Pulmonary artery endothelial cell (primary cell): Measurements from ENCODE around the gene CTRB1. TPM values are rescaled to one million over a fixed set of nuclear protein-coding genes. Genes with fewer than 3 reads are reported as not detected.
"Not testable (repeated sequence)": the region's sequence is repeated elsewhere in the genome, so short reads cannot be mapped to it uniquely, and the experiment has no call there.

Source experiments
- DNase-seq: peaks from one replicate; pipeline ENCODE4 v3.0.0-alpha.2; 2011; ENCODE audit warnings: low read depth, low spot score
- total RNA-seq: library from RNA; depleted of rRNA; stranded (reverse); fragments of >200 nt; gene quantifications from 2 replicates; pipeline ENCODE4 v1.2.3, GENCODE V29; 2014

CTRB1 gene
- total RNA-seq, 1 donor from 2014 or later, result not detected

DNA sequence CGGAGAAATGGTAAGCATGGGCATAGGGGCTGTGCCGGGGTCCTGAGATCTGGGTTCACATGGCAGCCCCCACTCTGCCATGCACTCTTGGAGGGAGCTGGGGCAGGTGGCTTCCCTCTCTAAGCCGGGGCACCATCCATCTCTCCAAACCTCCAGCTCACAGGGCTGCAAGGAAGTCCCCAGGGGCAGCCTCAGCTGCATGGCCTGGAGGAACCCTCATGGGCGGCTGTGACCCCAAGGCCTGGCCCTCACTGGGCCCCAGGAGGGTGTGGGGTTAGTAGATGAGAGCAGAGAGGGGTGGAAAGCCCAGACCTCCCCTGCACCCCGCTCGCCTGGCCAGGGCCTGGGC is 14.4 kb upstream of the CTRB1 start:
- DNase-seq, result no peak

GRCh38 chr16:75204905-75205304 is 13.9 kb upstream of the CTRB1 start:
- DNase-seq, result not testable (repeated sequence)

GRCh38 chr16:75205438-75205837 is 13.3 kb upstream of the CTRB1 start:
- DNase-seq, result not testable (repeated sequence)

DNA sequence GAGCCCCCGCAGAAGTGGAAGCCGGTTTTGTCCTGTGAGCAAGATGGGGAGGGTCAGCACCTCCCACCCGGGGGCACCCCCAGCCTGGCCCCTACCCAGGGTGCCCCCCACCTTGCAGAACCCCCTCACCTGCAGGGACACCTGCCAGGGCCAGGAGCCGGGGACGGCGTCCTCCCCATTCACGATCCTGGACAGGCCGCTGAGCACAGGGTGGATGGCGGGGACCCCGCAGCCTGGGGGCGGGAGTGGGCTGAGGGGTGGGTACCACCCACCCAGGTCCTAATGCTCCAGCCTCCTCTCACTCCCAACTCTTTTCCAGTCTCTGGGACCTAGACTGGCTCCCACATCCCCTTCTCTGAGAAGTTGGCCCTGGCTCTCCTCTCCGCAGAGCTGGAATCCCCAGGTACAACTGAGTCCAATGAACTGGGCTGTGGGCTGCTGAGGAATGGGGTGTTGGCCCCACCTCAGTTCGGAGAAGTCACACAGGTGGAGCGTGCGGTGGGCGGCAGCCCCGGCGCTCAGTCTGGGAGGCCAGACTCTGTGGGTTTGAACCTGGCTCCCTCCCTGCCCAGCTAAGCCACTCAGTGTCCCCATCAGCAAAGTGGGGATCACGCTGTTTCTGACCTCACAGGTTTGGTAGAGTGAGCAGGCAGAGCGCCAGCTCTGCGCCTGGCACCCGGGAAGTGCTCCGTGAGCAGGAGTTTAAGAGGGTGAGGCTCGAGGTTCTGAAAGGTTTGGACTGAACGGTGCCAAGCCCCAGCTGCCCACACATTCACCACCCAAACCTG is 12.6 kb upstream of the CTRB1 start:
- not testable (repeated sequence) for DNase-seq

DNA sequence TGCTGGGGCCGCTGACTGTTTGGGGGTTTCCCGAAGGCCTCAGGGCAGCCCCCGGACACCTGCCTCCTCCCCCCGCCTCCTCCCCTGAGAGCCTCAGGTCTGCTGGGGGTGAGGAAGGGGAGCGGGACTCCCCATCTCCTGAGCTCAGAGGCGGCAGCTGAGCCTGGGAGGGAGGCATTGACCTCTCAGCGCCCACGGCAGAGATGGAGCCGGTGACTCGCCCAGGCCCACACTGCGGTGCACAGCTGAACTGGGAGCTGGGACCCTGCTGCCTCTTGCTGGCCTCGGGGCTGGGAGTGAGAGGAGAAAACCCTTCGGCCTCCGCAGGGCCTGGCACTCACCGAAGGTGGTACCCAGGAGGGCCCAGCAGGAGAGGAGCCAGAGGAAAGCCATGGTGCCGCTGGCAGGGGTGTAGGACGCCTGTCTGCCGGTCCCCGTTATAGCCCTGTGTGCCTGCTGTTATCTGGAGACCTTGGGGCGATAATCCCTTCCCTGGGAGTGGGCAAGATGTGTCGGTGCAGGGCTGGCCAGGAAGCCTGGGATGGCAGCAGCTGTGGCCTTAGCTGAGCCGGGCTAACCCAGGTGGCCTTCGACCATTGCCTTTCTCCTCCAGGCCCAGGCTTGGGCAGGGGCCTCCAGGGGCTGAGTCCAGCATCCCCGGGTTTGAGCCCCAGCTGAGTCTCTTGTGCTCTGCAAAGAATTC is 11.9 kb upstream of the CTRB1 start, which contains the start of gene CTRB2:
Gene CTRB2, minus strand, starts transcription at position 413 of the 703 bp plus-strand sequence. Its CDS starts 20 bp downstream, at position 393.
- DNase-seq, result no peak

- no peak for DNase-seq
Measured at GRCh38 chr16:75207831-75208230, 11.0 kb upstream of the CTRB1 start.

DNA sequence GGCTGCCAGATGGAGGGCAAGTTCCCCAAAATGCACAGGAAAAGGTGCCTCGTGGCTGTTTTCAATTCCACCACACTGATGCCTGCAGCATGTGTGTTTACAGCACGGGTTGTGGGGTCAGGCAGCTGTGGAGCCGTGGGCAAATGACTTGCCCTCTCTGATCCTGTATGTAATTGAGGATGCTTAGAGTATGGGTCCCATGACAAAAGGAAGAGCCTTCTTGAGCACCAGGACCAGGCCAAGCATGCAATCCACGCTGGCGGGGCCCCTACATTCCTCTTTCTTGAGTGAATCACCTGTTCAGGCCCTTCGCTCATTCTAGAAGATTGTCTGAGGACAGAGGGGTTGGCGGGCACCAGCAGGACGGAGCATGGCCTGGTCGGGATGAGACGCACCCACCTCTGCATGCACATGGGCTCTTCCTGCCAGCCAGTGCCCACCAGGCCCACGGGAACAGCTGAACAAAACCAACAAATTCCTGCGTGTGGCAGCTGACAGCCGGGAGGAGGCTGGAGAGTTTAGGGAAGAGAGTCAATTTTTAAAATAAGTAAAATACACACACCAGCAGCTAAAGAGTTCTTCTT is 10.5 kb upstream of the CTRB1 start:
- no peak for DNase-seq

DNA sequence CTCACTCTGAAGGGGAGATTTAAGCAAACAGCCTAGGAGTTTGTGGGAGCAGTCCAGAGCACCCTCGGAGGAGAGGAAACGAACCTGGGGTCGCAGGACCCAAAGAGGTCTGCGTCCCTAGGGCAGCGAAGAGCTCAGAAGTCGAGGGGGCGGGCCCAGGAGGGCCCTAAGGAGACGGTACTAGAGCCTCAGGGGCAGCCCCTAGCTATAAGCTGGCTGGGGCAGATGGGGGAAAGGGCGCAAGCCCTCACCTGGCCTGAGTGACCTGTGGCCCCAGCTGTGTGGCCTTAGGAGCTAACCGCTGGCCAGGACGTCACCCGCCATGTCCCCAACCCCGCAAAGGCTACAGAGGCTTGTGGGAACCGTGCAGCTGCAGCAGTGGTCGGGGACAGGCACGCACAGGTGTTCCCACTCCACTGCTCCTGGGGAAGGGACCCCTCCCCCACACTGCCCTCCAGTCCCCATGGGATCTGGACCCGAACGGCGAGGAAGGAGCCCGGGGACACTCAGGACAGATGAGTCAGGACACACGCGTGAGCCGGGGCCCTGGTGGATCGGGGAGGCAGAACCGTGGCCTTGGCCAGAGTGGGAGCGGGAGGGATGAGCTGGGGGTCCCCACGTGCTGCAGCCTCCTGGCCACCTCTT is 9.8 kb upstream of the CTRB1 start:
- no peak for DNase-seq

- DNase-seq, result not testable (repeated sequence)
Measured at GRCh38 chr16:75209514-75209913, 9.3 kb upstream of the CTRB1 start.

DNA sequence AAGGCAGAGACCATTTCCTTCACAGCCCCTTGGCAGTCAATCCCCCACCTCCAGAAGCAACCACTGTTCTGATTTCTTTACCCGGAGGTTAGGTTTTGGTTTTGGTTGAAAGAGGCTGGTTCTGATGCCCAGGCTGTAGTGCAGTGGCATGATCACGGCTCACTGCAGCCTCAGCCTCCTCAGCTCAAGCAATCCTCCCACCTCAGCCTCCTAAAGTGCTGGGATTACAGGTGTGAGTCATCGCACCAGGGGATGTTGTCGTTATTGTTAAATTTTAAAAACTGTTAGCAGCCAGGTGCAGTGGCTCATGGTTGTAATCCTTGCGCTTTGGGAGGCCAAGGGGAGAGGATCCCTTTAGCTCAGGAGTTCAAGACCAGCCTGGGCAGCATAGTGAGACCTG is 8.8 kb upstream of the CTRB1 start:
- DNase-seq, result no peak

DNA sequence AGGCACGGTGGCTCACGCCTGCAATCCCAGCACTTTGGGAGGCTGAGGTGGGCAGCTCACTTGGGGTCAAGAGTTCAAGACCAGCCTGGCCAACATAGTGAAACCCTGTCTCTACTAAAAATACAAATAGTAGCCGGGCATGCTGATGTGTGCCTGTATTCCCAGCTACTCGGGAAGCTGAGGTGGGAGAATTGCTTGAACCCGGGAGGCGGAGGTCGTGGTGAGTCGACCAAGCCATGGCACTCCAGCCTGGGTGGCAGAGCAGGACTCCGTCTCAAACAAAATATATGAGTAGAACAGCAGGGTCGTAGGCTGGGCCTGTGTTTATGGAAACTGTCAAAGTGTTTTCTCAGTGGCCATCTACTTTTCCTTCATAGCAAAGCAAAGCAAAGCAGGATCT is 7.5 kb upstream of the CTRB1 start:
- DNase-seq, result not testable (repeated sequence)

DNA sequence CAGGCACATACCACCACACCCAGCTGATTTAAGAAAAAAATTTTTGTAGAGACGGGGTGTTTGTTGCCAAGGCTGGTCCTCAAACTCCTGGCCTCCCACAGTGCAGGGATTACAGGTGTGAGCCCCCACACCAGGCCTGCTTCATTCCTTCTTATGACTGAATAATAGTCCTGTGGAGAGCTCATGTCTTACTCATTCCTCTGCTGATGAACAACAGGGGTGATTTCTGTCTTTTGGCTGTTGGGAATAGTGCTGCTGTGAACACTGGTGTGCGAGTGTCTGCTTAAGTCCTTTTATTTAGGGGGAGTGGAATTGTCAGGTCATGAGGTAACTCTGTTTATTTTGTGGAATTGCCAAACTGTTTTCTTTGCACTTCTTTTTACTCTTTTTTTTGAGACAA is 2.7 kb upstream of the CTRB1 start:
- DNase-seq, result no peak

GRCh38 chr16:75216576-75216975 is 2.2 kb upstream of the CTRB1 start:
- no peak for DNase-seq

GRCh38 chr16:75217389-75217851 is 1.4 kb upstream of the CTRB1 start:
- no peak for DNase-seq

GRCh38 chr16:75219088-75219487 is 300 bp downstream of the CTRB1 start:
- DNase-seq, result no peak

GRCh38 chr16:75219838-75220237 is 1.1 kb downstream of the CTRB1 start:
- DNase-seq, result no peak

DNA sequence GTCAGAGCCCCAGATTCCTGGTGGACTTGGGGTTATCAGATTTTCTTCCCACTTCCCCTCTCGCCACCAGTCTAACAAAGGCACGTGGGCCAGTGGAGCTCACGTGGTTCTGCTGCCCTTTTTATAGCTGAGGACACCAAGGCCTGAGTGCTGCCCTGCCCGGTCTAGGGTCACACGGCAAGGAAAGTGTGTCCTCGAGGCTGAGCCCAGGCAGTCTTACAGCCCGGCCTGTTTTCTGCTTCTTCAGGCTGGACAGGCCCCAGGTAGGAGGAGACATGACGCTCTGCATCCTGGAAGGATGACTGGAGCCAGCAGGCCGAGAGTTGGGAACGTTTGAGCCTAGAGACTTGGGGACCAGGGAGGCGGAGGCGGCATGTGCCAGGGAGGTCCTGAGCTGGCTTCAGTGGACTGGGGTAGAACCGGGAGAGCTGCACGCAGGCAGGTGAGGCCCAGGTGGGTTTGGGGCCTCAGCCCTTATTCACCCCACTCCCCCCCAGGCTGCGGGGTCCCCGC is 3.5 kb downstream of the CTRB1 start:
- no peak for DNase-seq

GRCh38 chr16:75223129-75223528 is 4.3 kb downstream of the CTRB1 start:
- not testable (repeated sequence) for DNase-seq

DNA sequence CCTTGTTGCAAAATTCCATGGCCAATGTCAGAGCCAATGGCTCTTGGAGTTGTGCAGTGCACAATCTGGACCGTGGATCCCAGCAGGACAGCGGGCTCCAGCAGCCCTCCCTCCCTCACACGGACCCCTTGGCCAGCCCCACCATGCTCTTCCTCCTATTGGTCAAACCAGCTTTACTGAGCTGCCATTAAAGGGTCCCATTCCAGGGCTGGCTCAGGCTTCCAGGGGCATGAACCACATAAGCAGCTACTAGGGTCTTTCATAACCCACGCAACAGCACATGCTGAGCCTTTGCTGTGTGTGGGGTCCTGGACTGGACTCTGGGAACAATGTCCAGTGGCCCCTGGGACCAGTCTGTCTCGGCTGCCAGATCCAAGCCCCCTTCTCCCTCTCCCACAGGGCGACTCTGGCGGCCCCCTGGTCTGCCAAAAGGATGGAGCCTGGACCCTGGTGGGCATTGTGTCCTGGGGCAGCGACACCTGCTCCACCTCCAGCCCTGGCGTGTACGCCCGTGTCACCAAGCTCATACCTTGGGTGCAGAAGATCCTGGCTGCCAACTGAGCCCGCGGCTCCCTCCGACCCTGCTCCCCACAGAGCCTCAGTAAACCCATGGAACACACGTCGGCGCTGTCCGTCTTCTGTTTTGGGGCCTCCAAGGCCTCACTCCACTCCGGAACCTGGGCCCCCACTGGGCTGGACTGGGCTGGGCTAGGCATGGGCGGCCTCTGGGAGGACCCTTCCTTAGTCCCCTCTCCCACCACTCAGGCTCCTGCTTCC is 5.7 kb downstream of the CTRB1 start:
- DNase-seq, result no peak

DNA sequence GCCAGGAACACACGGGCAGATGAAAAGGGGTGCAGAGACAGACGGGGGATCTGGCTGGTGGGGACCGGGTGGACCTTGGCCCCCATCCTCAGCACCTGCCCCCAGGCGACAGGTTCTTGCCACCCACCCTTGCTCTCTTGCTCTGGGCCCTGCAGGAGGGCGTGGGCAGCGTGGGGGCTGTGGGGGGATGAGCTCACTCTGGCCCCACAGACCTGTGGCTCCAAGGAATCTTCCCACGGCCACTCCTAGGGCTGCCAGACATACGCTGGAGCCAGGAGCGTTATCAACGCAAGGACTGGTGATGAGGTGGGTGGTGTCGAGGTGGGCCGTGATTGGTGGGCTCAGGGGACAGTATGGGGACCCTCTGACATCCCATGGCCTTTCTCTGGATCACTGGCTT is 6.3 kb downstream of the CTRB1 start:
- no peak for DNase-seq
